SK-N-MC (cell line): ENCODE results near the gene SNRPA.
A peak's percentile ranks its signal among the peaks of the same experiment; 100 is the strongest.

ENCODE experiments used
- DNase-seq: peaks from one replicate; pipeline ENCODE4 v3.0.0-alpha.2; 2011; ENCODE audit warnings: low read depth, low spot score
- H3K27ac ChIP-seq: fragments of 200-600 bp; sonication (generic); 2 replicates; pipeline ENCODE4 v1.5.1; 2016; ENCODE audit warnings: mixed run types
- H3K36me3 ChIP-seq: fragments of 200-600 bp; sonication (generic); 2 replicates; pipeline ENCODE4 v1.6.1; 2017; ENCODE audit warnings: antibody characterized with exemption, low read length, mixed read lengths; ENCODE audit not compliant: insufficient read depth
- H3K4me3 ChIP-seq: fragments of 200-600 bp; sonication (generic); 2 replicates; pipeline ENCODE4 v1.5.1; 2016
- H3K9ac ChIP-seq: fragments of 200-600 bp; sonication (generic); 2 replicates; pipeline ENCODE4 v1.8.0; 2017; ENCODE audit warnings: mixed run types, mixed read lengths; ENCODE audit not compliant: insufficient read length
- H3K9me3 ChIP-seq: fragments of 200-600 bp; sonication (generic); 2 replicates; pipeline ENCODE4 v1.6.1; 2017; ENCODE audit warnings: low read depth, mild to moderate bottlenecking, antibody characterized with exemption, low read length, moderate library complexity, mixed read lengths
- EZH2 ChIP-seq: fragments of 200-600 bp; sonication (generic); IDR thresholded peaks from one replicate; pipeline ENCODE4 v1.6.1; 2017; ENCODE audit warnings: antibody characterized with exemption
- FOXP2 ChIP-seq: optimal IDR thresholded peaks from 2 replicates; pipeline ENCODE3; 2011; ENCODE audit warnings: mild to moderate bottlenecking, moderate library complexity; ENCODE audit not compliant: insufficient read depth; ENCODE audit errors: extremely low read length, control extremely low read depth
- POLR2AphosphoS5 ChIP-seq: IDR thresholded peaks from 2 replicates; pipeline ENCODE4 v1.6.1; 2012; ENCODE audit warnings: mild to moderate bottlenecking, low read depth, low read length, borderline replicate concordance

The SNRPA gene

DNA sequence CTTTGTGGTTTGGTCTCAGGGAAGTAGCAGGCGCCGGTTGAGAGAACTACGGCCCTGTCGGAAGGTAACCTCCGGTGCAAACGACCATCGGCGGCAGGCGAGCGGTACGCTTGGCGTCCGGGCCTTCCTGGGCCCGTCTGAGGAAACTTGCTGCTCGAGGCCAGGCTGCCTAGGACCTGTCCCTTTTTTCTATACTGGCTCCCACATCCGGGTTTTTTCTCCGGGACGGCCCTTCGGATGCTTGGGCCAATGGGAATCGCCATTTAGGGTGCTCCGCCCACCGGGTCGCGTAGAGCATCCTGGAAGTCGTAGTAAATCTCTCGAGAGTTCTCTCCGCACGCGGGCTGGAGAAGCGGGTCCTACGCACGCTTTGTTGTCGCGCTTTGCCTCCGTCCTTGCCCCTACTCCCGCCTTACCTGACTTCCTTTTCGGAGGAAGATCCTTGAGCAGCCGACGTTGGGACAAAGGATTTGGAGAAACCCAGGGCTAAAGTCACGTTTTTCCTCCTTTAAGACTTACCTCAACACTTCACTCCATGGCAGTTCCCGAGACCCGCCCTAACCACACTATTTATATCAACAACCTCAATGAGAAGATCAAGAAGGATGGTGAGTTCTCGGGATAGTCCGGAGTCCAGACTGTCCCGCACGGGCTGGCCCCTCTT, at the start of gene SNRPA:
TSS of gene SNRPA (plus strand) at position 330 of the 664 bp plus-strand sequence. CDS start at position 536, 206 bp downstream.
- TF ChIP-seq FOXP2 = peak; percentile 69
- no peak for TF ChIP-seq EZH2
- peak; percentile 86 for TF ChIP-seq POLR2AphosphoS5
- Histone ChIP-seq H3K9ac (peak within 1 kb of the TSS; percentile 100), H3K9me3 (no peaks in the 10 kb centered on the region), H3K4me3 (peak within 1 kb of the TSS; percentile 97), H3K36me3 (peaks cover 33% of the 10 kb centered on the region), H3K27ac (peak within 1 kb of the TSS; percentile 98)
- peak; percentile 96 for DNase-seq

DNA sequence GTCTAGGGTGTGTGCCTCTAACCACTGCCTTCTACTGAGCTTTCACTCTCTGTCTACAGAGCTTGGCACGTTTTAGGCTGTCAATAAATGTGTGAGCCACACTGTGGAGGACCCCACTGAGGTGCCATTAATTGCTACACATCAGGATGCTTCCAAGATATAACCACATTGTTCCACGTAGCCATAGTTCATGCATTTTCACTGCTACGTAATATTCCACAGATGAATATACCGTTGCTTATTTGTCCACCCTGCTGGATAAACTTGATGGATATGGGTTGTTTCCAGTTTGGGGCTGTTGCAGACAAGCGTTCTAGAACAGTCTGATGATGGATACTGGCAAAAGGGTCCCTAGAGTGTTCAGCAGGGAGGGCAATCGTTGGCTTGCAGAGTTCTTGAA, 49.2 kb upstream of the SNRPA start:
- Histone ChIP-seq H3K36me3 (peaks cover 19% of the 10 kb centered on the region), H3K9me3 (no peaks in the 10 kb centered on the region), H3K9ac (no peak overlapping the region), H3K4me3 (no peak overlapping the region), H3K27ac (no peak overlapping the region)
- TF ChIP-seq POLR2AphosphoS5 (no peak), EZH2 (no peak), FOXP2 (no peak)
- DNase-seq = no peak

GRCh38 chr19:40702337-40703012, 48.5 kb upstream of the SNRPA start:
- TF ChIP-seq FOXP2 = no peak
- no peak for TF ChIP-seq EZH2
- no peak for TF ChIP-seq POLR2AphosphoS5
- Histone ChIP-seq H3K9ac (no peak overlapping the region), H3K36me3 (peaks cover 19% of the 10 kb centered on the region), H3K9me3 (no peaks in the 10 kb centered on the region), H3K4me3 (no peak overlapping the region), H3K27ac (no peak overlapping the region)
- no peak for DNase-seq

GRCh38 chr19:40703029-40703755, 47.8 kb upstream of the SNRPA start:
- Histone ChIP-seq H3K27ac (no peak overlapping the region), H3K36me3 (peaks cover 23% of the 10 kb centered on the region), H3K4me3 (no peak overlapping the region), H3K9ac (no peak overlapping the region), H3K9me3 (no peaks in the 10 kb centered on the region)
- TF ChIP-seq EZH2 (no peak), FOXP2 (no peak), POLR2AphosphoS5 (no peak)
- DNase-seq = no peak

DNA sequence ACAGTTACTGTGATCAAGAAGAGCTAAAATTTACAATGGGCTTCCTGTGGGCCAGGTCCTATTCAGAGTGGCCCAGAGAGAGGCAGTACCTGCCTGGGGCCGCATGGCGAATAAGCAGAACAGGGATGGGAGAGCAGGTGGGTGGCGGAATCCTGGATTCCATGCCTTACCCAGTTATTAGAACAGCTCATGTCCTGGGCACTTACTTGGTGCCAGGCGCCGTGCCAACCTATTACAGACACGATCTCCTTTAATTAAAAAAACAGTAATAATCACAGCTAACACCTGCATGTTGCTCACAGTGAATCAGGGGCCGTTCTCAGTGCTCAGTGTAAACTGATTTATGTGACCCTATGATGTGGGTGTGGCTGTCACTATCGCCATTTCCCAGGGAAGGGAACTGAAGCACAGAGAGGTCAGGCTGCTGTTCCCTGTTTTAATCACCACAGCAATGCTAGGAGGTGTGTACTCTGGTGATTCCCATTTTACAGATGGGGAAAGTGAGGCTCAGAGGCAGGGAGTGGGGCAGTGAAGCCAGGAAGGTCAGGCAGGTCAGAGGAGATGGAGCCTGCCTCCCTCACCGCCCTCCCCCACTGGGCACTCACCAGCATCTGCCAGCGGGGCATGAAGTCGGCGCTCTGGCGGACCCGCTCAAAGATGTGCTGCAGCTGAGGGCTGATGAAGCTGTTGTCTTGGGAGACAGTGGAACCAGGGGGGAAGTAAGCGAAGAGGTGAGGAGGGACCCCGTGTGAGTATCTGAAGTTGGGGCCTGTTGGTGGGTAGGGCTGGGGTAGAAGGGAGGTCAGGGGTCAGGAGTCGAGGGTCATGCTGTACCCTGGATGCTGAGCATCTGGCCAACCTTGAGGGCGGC, 46.3 kb upstream of the SNRPA start:
- Histone ChIP-seq H3K9ac (no peak overlapping the region), H3K4me3 (no peak overlapping the region), H3K27ac (no peak overlapping the region), H3K36me3 (peaks cover 32% of the 10 kb centered on the region), H3K9me3 (no peaks in the 10 kb centered on the region)
- no peak for DNase-seq
- TF ChIP-seq POLR2AphosphoS5 (no peak), FOXP2 (no peak), EZH2 (no peak)

DNA sequence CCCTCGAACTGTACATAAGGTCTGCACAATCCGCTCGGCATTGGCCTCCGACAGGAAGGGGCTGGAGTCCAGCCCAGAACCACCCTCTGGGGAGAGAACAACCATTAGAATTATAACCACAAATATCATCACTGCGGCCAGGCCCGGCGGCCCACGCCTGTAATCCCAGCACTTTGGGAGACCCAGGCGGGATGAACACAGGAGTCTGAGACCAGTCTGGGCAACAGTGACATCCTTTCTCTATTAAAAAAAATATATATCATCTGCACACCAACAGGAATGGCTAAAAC, 45.7 kb upstream of the SNRPA start:
- H3K9ac ChIP-seq = no peak overlapping the region
- H3K27ac ChIP-seq = no peak overlapping the region
- TF ChIP-seq POLR2AphosphoS5 (no peak), FOXP2 (no peak), EZH2 (no peak)
- H3K9me3 ChIP-seq = no peaks in the 10 kb centered on the region
- H3K36me3 ChIP-seq = peaks cover 35% of the 10 kb centered on the region
- DNase-seq = no peak
- no peak overlapping the region for H3K4me3 ChIP-seq

DNA sequence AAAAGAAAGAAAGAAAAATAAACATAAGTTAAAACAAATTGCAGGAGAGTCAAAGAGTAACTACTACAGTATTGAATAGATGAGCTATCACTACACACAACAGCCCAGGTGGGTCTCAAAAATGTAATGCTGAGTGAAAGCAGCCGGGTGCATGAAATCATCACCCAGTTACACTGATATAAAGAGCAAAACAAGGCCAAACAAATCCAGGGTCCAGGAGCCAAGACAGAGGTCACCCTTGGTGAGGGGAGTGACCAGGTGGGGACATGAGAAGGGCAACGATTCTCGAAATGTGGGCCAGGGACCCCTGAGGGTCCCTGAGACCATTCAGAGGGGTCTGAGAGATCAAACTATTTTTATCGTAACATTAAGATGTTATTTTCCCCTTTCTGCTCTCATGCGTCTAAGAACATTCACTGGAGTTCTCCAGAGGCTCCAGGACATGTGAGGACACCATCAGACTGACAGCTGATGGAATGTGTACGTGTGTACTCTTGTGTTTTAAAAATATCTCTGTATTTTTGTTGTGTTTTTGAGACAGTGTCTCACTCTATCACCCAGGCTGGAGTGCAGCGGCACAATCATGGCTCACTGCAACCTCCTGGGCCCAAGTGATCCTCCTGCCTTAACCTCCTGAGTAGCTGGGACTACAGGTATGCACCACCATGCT, 44.9 kb upstream of the SNRPA start:
- H3K9ac ChIP-seq = no peak overlapping the region
- H3K27ac ChIP-seq = no peak overlapping the region; the same call in 1 of the 2 replicates
- H3K36me3 ChIP-seq = peaks cover 35% of the 10 kb centered on the region
- no peak for DNase-seq
- no peaks in the 10 kb centered on the region for H3K9me3 ChIP-seq
- no peak for TF ChIP-seq POLR2AphosphoS5
- no peak for TF ChIP-seq FOXP2
- no peak for TF ChIP-seq EZH2
- H3K4me3 ChIP-seq = no peak overlapping the region

- Histone ChIP-seq H3K9ac (no peak overlapping the region), H3K9me3 (no peaks in the 10 kb centered on the region), H3K4me3 (no peak overlapping the region), H3K36me3 (peaks cover 32% of the 10 kb centered on the region), H3K27ac (no peak overlapping the region)
- DNase-seq = no peak
- no peak for TF ChIP-seq EZH2
- TF ChIP-seq POLR2AphosphoS5 = no peak
- TF ChIP-seq FOXP2 = no peak
Measured at GRCh38 chr19:40707615-40708014, 43.4 kb upstream of the SNRPA start.
